Progenitor cell of endocrine pancreas (in vitro differentiated cells): ENCODE results near the gene SLIT3. TPM values are rescaled to one million over a fixed set of nuclear protein-coding genes. Genes with fewer than 3 reads are reported as not detected.

Experiments used
- DNase-seq: peaks from one replicate; pipeline ENCODE4 v3.0.0; 2021; ENCODE audit warnings: low spot score; ENCODE audit not compliant: unreplicated experiment
- H3K27ac Mint-ChIP-seq: 2 replicates; pipeline ENCODE4 v1.8.0; 2021; ENCODE audit warnings: mild to moderate bottlenecking, moderate library complexity, mixed read lengths
- H3K27me3 Mint-ChIP-seq: 2 replicates; pipeline ENCODE4 v1.8.0; 2021; ENCODE audit warnings: mixed read lengths
- H3K36me3 Mint-ChIP-seq: 2 replicates; pipeline ENCODE4 v1.8.0; 2022; ENCODE audit warnings: mixed read lengths; ENCODE audit not compliant: insufficient read depth
- H3K4me1 Mint-ChIP-seq: 2 replicates; pipeline ENCODE4 v1.8.0; 2021; ENCODE audit warnings: low read depth, mixed read lengths
- H3K4me3 Mint-ChIP-seq: 2 replicates; pipeline ENCODE4 v1.8.0; 2021; ENCODE audit warnings: low read depth, mild to moderate bottlenecking, moderate library complexity, mixed read lengths
- H3K9me3 Mint-ChIP-seq: 2 replicates; pipeline ENCODE4 v1.8.0; 2021; ENCODE audit warnings: low read depth, mixed read lengths
- total RNA-seq: library from RNA; stranded (reverse); gene quantifications from 2 replicates; pipeline ENCODE4 v1.2.1, GENCODE V29; 2021
- TF ChIP-seq, protein P1 (sequence below): fragments of 200-600 bp; sonication (generic); IDR thresholded peaks from one replicate; pipeline ENCODE4 v1.5.0; 2021; ENCODE audit warnings: antibody characterized with exemption, mild to moderate bottlenecking; ENCODE audit not compliant: unreplicated experiment

Gene SLIT3
- total RNA-seq, 1 donor from 2014 or later: 18.8 TPM

DNA sequence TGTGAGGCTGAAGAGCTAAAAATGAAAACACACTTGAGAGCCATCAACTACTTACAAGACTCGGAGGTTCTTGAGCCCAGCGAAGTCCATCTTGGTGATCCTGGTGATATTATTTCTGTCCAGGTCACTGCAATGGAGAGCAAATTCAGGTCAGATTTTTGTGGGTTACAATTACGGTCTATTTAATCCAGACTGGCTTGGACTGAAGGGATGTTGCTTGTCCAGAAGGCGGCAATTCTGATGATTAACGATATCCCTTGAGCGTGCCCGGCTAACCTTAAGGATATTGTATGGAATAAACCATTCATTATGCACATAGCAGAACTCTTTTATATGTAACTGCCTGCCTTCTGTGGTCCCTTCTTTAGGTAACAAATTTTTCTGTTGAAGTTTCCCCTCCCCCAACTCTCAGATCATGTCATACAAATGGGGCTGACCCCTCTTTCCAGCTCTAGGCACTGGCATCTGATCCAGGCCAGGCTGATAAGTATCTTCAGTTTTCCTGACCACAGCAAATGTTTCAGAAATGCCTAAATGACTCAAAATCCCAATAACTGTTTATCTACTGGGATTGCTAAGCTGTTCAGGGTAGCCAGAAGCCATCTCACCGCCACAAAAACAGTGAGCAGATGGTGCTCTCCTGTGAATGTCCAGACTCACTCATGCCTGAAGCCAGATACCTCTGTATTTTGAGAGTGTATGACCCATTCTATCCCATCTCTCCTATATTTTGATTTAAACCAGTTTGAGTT, 49.4 kb downstream of the SLIT3 start:
- no peak overlapping the region for H3K4me3 Mint-ChIP-seq
- no peaks in the 10 kb centered on the region for H3K27me3 Mint-ChIP-seq
- H3K9me3 Mint-ChIP-seq: no peaks in the 10 kb centered on the region
- TF ChIP-seq, protein P1, sequence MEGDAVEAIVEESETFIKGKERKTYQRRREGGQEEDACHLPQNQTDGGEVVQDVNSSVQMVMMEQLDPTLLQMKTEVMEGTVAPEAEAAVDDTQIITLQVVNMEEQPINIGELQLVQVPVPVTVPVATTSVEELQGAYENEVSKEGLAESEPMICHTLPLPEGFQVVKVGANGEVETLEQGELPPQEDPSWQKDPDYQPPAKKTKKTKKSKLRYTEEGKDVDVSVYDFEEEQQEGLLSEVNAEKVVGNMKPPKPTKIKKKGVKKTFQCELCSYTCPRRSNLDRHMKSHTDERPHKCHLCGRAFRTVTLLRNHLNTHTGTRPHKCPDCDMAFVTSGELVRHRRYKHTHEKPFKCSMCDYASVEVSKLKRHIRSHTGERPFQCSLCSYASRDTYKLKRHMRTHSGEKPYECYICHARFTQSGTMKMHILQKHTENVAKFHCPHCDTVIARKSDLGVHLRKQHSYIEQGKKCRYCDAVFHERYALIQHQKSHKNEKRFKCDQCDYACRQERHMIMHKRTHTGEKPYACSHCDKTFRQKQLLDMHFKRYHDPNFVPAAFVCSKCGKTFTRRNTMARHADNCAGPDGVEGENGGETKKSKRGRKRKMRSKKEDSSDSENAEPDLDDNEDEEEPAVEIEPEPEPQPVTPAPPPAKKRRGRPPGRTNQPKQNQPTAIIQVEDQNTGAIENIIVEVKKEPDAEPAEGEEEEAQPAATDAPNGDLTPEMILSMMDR: no peak
- H3K27ac Mint-ChIP-seq: no peak overlapping the region
- no peak for DNase-seq
- H3K4me1 Mint-ChIP-seq: peaks cover 4% of the 10 kb centered on the region
- H3K36me3 Mint-ChIP-seq: no peaks in the 10 kb centered on the region

DNA sequence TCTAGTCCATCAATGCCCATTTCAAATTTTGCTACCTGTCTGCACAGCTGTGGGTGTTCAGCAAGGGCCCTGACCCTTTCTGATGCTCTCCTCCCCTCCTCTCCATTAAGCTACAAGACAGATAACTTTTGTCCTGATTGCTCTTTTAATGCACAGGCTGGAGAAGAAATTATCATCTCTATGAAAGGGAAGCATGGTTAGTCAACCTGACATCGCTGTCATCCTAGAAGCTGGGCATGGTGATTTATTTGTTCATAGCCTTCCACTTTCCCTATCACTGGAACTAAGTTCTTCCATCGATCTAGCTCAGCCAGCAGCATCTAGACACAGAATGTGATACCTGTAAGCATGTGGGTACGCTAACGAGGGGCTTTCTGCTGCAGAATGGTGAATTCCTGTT, 50.1 kb downstream of the SLIT3 start:
- Mint-ChIP-seq H3K36me3 (no peaks in the 10 kb centered on the region), H3K9me3 (no peaks in the 10 kb centered on the region), H3K4me1 (peaks cover 4% of the 10 kb centered on the region), H3K4me3 (no peak overlapping the region), H3K27ac (no peak overlapping the region), H3K27me3 (no peaks in the 10 kb centered on the region)
- TF ChIP-seq, protein P1: no peak
- no peak for DNase-seq

DNA sequence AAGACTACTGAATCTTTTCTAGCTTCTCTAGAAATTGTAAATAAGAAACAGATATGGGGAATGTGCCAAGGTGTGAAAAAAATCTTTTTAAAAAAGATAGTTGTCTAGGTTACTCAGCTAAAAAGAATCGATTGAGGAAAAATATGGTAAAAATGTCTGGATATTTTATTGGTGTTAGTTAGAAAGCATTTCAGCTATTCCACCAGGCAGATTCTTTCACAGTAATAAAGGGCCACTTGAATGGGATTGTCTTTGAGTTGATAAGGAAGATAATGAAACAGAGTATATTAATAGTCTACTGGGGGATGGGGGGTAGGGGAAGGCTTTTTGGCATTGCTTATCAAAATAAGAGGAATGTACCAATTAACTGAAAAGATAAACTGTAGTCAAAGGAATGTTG, 51.9 kb downstream of the SLIT3 start:
- H3K36me3 Mint-ChIP-seq: no peaks in the 10 kb centered on the region
- no peak overlapping the region for H3K27ac Mint-ChIP-seq
- no peaks in the 10 kb centered on the region for H3K27me3 Mint-ChIP-seq
- H3K4me3 Mint-ChIP-seq: no peak overlapping the region
- DNase-seq: no peak
- TF ChIP-seq, protein P1: no peak
- H3K4me1 Mint-ChIP-seq: peaks cover 4% of the 10 kb centered on the region
- H3K9me3 Mint-ChIP-seq: no peaks in the 10 kb centered on the region

DNA sequence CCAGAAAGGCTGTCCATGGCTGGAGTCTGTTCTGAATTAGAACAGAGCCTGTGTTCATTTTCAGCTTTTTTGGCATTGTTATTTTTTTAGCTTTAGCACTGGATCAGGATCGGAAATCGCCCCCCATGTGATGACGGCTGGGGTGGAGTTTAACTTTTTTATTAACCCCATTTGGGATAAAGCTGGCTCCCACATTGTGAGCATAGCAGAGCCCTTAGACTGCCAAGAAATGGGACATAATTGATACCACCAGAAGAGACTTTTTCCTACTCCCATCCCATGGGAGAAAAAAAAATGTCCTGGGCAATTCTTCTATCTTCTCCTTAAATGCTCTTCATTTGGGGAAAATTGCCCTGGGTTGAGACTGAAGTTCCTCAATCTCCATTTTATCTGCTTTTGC, 52.4 kb downstream of the SLIT3 start:
- H3K9me3 Mint-ChIP-seq: no peaks in the 10 kb centered on the region
- H3K36me3 Mint-ChIP-seq: no peaks in the 10 kb centered on the region
- H3K4me1 Mint-ChIP-seq: peaks cover 4% of the 10 kb centered on the region
- no peaks in the 10 kb centered on the region for H3K27me3 Mint-ChIP-seq
- no peak overlapping the region for H3K27ac Mint-ChIP-seq
- TF ChIP-seq, protein P1: no peak
- DNase-seq: no peak
- H3K4me3 Mint-ChIP-seq: no peak overlapping the region

DNA sequence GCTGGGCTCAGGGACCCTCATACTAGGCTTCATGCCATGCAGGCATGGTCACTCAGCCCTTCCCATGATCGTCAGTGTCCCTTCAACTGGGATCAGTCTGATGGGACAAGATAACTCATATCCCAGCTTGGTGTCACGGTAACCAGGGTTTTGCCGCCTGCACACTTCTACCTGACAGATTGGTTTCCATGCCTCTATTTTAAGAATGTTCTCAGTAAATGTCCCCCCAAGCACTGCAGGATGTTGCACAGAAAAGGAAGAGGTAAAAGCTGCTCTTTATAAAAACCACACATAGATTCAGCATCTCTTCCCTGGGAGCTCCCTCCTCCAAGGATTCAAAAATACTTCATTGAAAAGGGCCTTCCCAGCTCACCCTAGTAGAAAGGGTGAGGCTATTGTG, 56.1 kb downstream of the SLIT3 start:
- H3K4me3 Mint-ChIP-seq: no peak overlapping the region
- TF ChIP-seq, protein P1: no peak
- H3K36me3 Mint-ChIP-seq: peaks cover 3% of the 10 kb centered on the region
- H3K9me3 Mint-ChIP-seq: peaks cover 7% of the 10 kb centered on the region
- H3K27me3 Mint-ChIP-seq: no peaks in the 10 kb centered on the region
- peaks cover 4% of the 10 kb centered on the region for H3K4me1 Mint-ChIP-seq
- no peak overlapping the region for H3K27ac Mint-ChIP-seq
- DNase-seq: no peak
